Endothelial cell (in vitro differentiated cells): ENCODE data around the gene APBB2. TPM values are rescaled to one million over a fixed set of nuclear protein-coding genes. Genes with fewer than 3 reads are reported as not detected.
A peak's percentile ranks its signal among the peaks of the same experiment; 100 is the strongest.

Experiments
- DNase-seq: peaks from one replicate; pipeline ENCODE4 v3.0.0; 2021; ENCODE audit warnings: low spot score
- H3K27ac Mint-ChIP-seq: one replicate; pipeline ENCODE4 v1.8.0; 2021; ENCODE audit warnings: mixed read lengths, inconsistent platforms; ENCODE audit not compliant: unreplicated experiment
- H3K27me3 Mint-ChIP-seq: one replicate; pipeline ENCODE4 v1.8.0; 2021; ENCODE audit warnings: mild to moderate bottlenecking, moderate library complexity, mixed read lengths, inconsistent platforms; ENCODE audit not compliant: unreplicated experiment
- H3K36me3 Mint-ChIP-seq: one replicate; pipeline ENCODE4 v1.8.0; 2021; ENCODE audit warnings: mild to moderate bottlenecking, low read depth, mixed read lengths, inconsistent platforms; ENCODE audit not compliant: unreplicated experiment
- H3K4me1 Mint-ChIP-seq: one replicate; pipeline ENCODE4 v1.8.0; 2021; ENCODE audit warnings: mild to moderate bottlenecking, mixed read lengths, inconsistent platforms; ENCODE audit not compliant: unreplicated experiment
- H3K4me3 Mint-ChIP-seq: one replicate; pipeline ENCODE4 v1.8.0; 2021; ENCODE audit warnings: mild to moderate bottlenecking, mixed read lengths, inconsistent platforms; ENCODE audit not compliant: unreplicated experiment
- H3K9me3 Mint-ChIP-seq: one replicate; pipeline ENCODE4 v1.8.0; 2021; ENCODE audit warnings: mixed read lengths, inconsistent platforms; ENCODE audit not compliant: unreplicated experiment
- CTCF ChIP-seq: fragments of 200-600 bp; sonication (generic); IDR thresholded peaks from one replicate; pipeline ENCODE4 v1.5.0; 2021; ENCODE audit warnings: antibody characterized with exemption; ENCODE audit not compliant: unreplicated experiment
- total RNA-seq: library from RNA; stranded (reverse); fragmentation: NEBNext Ultra II Directional; extraction: Animal tissue kit (Norgen Biotek cat#: 25700); gene quantifications from one replicate; pipeline ENCODE4 v1.2.1, GENCODE V29; 2021; ENCODE audit not compliant: unreplicated experiment

APBB2 gene
- total RNA-seq, 1 donor from 2014 or later = 103 TPM

DNA sequence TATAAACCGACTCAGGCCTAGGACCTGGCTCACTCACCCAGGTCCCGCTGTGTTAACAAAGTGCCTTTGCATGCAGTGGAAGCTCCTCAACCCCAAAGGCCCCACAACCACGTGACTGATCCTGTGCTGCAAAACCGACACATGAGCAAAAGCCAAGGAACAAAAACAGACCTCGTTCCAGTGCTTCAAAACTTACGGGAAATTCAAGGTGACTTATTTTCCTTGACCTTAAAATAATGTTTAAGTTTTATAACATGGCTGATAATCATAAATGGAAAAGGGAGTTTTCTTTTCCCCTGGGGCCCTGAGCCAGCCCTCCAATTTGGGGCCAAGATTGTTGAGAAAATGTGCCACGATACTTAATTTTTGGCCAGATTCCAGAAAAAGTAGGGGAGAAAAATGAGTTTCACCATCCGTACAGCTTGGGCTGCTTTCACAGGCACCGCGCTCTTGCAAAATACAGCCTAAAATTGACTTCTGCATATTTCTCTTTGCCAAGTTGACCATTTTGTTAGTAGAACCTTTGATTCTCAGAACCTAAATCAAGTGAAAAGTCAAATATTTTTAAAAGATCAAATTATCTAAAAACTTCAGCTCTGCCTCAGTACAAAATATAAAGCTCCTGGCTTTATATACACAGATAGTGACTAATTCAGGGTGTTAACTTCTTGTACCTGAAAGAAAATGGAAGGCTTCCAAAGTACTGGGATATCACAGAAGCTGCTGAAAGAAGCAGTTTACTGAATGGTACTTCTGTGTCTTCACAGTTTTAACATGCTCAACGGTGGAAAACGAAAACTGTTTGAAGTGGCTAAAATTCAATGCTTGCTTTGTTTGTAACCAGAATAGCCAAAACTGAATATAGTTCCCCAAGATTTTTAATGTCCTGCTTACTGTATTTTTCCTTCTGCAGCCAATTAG lies 93.8 kb downstream of the APBB2 start:
- Mint-ChIP-seq H3K9me3 (no peaks in the 10 kb centered on the region), H3K4me3 (no peak overlapping the region), H3K27ac (no peak overlapping the region), H3K36me3 (peaks cover 17% of the 10 kb centered on the region), H3K4me1 (peaks cover 16% of the 10 kb centered on the region), H3K27me3 (peaks cover 10% of the 10 kb centered on the region)
- TF ChIP-seq CTCF = no peak
- DNase-seq = no peak

DNA sequence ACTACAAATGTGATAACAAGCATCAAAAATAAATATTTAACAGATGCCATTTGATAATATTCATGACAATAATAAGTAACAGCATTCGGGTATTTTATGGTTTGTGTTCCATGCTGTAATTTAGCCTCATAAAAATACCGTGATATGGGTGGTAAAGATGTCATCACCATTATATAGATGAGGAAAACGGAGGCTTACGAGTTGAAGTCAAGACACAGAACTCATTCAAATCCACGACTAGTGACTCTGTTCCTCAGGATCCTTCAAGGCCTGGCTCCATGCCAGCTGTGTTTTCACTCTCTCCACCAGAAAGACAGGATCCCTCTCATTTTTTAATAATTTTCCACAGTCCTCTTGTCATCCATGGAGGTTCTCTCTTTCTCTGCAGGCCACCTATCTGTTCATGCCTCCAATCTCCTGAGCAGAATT lies 94.5 kb downstream of the APBB2 start:
- Mint-ChIP-seq H3K4me1 (peaks cover 17% of the 10 kb centered on the region), H3K9me3 (no peaks in the 10 kb centered on the region), H3K4me3 (no peak overlapping the region), H3K36me3 (peaks cover 21% of the 10 kb centered on the region), H3K27ac (no peak overlapping the region), H3K27me3 (peaks cover 10% of the 10 kb centered on the region)
- DNase-seq = no peak
- no peak for TF ChIP-seq CTCF

DNA sequence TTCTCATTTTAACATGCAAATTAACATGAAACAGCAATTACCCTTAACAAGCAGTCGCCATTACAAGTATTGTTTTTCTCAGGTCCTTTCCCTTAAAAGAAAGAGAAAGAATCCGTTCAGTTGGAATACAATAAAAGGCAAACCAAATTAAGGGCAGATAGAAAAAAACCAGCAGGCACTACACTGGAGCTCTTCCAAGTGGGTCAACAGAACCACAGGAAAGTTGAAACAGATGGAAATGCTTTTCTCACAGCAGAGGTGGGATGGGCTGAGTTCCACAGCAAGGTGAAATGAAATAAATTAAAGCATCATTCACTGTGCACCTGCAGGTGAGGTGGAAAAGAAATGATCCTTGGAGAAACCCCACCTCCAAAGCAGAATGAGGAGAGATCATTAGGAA lies 102.6 kb downstream of the APBB2 start:
- H3K9me3 Mint-ChIP-seq = no peaks in the 10 kb centered on the region
- no peaks in the 10 kb centered on the region for H3K27me3 Mint-ChIP-seq
- H3K4me1 Mint-ChIP-seq = peaks cover 2% of the 10 kb centered on the region
- no peak overlapping the region for H3K27ac Mint-ChIP-seq
- DNase-seq = no peak
- H3K4me3 Mint-ChIP-seq = no peak overlapping the region
- no peak for TF ChIP-seq CTCF
- peaks cover 23% of the 10 kb centered on the region for H3K36me3 Mint-ChIP-seq

GRCh38 chr4:41110050-41110449 lies 104.3 kb downstream of the APBB2 start:
- H3K27me3 Mint-ChIP-seq = no peaks in the 10 kb centered on the region
- peaks cover 14% of the 10 kb centered on the region for H3K36me3 Mint-ChIP-seq
- no peak for TF ChIP-seq CTCF
- peak overlapping the region; percentile 57 for H3K4me3 Mint-ChIP-seq
- H3K27ac Mint-ChIP-seq = no peak overlapping the region
- no peak for DNase-seq
- H3K4me1 Mint-ChIP-seq = peaks cover 4% of the 10 kb centered on the region
- no peaks in the 10 kb centered on the region for H3K9me3 Mint-ChIP-seq

DNA sequence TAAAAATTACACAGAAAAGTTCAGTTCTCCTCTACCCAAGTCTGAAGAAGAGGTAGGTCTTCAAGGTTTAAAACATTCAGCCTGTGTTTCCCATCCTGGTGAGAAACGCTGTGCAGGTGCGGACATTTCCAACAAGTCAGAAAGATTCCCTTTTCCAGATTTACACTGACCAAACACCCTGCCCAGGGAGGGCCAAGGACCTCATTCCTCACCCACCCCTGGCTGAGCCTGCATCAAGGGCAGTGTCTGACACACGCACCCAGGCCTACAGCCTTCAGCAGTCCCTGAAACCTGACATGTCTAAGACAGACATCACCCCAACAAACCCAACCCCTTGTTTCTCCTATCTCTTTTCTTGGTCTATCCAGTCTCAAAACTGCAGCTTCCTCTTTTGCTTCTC lies 105.9 kb downstream of the APBB2 start:
- no peak for TF ChIP-seq CTCF
- Mint-ChIP-seq H3K9me3 (no peaks in the 10 kb centered on the region), H3K4me3 (no peak overlapping the region), H3K36me3 (peaks cover 14% of the 10 kb centered on the region), H3K27ac (no peak overlapping the region), H3K4me1 (peaks cover 4% of the 10 kb centered on the region), H3K27me3 (no peaks in the 10 kb centered on the region)
- DNase-seq = no peak
